ENCODE measurements around the gene MYO1E.
A peak's percentile ranks its signal among the peaks of the same experiment; 100 is the strongest.

The MYO1E gene

GRCh38 chr15:59291213-59291549, 81.5 kb downstream of the MYO1E start:
- Histone ChIP-seq H3K27ac (ENCODE audit: insufficient read depth in 1 of 2, low read depth in 1 of 2, low read length in 2 of 2, poor library complexity in 1 of 2, severe bottlenecking in 2 of 2) (no peak overlapping the region), H3K4me1 (ENCODE audit: control extremely low read depth in 1 of 4, control insufficient read depth in 4 of 4, insufficient read depth in 4 of 4, low read length in 3 of 4) (peaks cover 5 to 43% (median 21%) of the 10 kb centered on the region in 4 experiments), H3K9me3 (ENCODE audit: control extremely low read depth in 1 of 5, control insufficient read depth in 4 of 5, insufficient read depth in 2 of 5, low read depth in 1 of 5, low read length in 4 of 5) (no peaks in the 10 kb centered on the region), H3K27me3 (replicated peaks in 2 of 5; ENCODE audit: control insufficient read depth in 4 of 5, insufficient read depth in 5 of 5, low read length in 4 of 5) (no peaks in the 10 kb centered on the region), H3K36me3 (ENCODE audit: control insufficient read depth in 4 of 4, insufficient read depth in 4 of 4, low read length in 3 of 4) (no peaks in the 10 kb centered on the region), H3K4me3 (ENCODE audit: control insufficient read depth in 1 of 7, extremely low read depth in 1 of 7, insufficient read depth in 4 of 7, low read depth in 2 of 7, low read length in 6 of 7) (peak overlapping the region in 1 of 7 experiments; percentile 6)
- CTCF ChIA-PET: interaction anchor here (0.7 kb wide), 1 partner anchor 18 kb away, joined by 3 read pairs; no protein-coding TSS in a partner anchor
- 80% methylated on average over 1 of the region's 3 CpGs for WGBS (ENCODE audit: insufficient coverage)
- POLR2A ChIA-PET: no interaction called here
- DNase-seq: no peak

GRCh38 chr15:59290295-59291212, 82.1 kb downstream of the MYO1E start:
- Histone ChIP-seq H3K4me3 (ENCODE audit: control insufficient read depth in 1 of 7, extremely low read depth in 1 of 7, insufficient read depth in 4 of 7, low read depth in 2 of 7, low read length in 6 of 7) (peak overlapping the region in 1 of 7 experiments; percentile 6), H3K27ac (ENCODE audit: insufficient read depth in 1 of 2, low read depth in 1 of 2, low read length in 2 of 2, poor library complexity in 1 of 2, severe bottlenecking in 2 of 2) (no peak overlapping the region), H3K27me3 (replicated peaks in 2 of 5; ENCODE audit: control insufficient read depth in 4 of 5, insufficient read depth in 5 of 5, low read length in 4 of 5) (no peaks in the 10 kb centered on the region), H3K4me1 (ENCODE audit: control extremely low read depth in 1 of 4, control insufficient read depth in 4 of 4, insufficient read depth in 4 of 4, low read length in 3 of 4) (peaks cover 0 to 37% (median 15%) of the 10 kb centered on the region in 4 experiments), H3K9me3 (ENCODE audit: control extremely low read depth in 1 of 5, control insufficient read depth in 4 of 5, insufficient read depth in 2 of 5, low read depth in 1 of 5, low read length in 4 of 5) (no peaks in the 10 kb centered on the region), H3K36me3 (ENCODE audit: control insufficient read depth in 4 of 4, insufficient read depth in 4 of 4, low read length in 3 of 4) (no peaks in the 10 kb centered on the region)
- ChIA-PET CTCF (no interaction called here), POLR2A (no interaction called here)
- WGBS (ENCODE audit: insufficient coverage): 75% methylated on average over 9 of the region's 11 CpGs
- DNase-seq: peak; percentile 9 to 86 (median 68)

- no peaks in the 10 kb centered on the region for H3K9me3 ChIP-seq (ENCODE audit: control extremely low read depth in 1 of 5, control insufficient read depth in 4 of 5, insufficient read depth in 2 of 5, low read depth in 1 of 5, low read length in 4 of 5)
- POLR2A ChIA-PET: no interaction called here
- no peak for DNase-seq
- no peaks in the 10 kb centered on the region for H3K36me3 ChIP-seq (ENCODE audit: control insufficient read depth in 4 of 4, insufficient read depth in 4 of 4, low read length in 3 of 4)
- H3K4me1 ChIP-seq (ENCODE audit: control extremely low read depth in 1 of 4, control insufficient read depth in 4 of 4, insufficient read depth in 4 of 4, low read length in 3 of 4): peaks cover 0 to 27% (median 11%) of the 10 kb centered on the region in 4 experiments
- H3K27me3 ChIP-seq (replicated peaks in 2 of 5; ENCODE audit: control insufficient read depth in 4 of 5, insufficient read depth in 5 of 5, low read length in 4 of 5): no peaks in the 10 kb centered on the region
- CTCF ChIA-PET: no interaction called here
- no peak overlapping the region for H3K27ac ChIP-seq (ENCODE audit: insufficient read depth in 1 of 2, low read depth in 1 of 2, low read length in 2 of 2, poor library complexity in 1 of 2, severe bottlenecking in 2 of 2)
- H3K4me3 ChIP-seq (ENCODE audit: control insufficient read depth in 1 of 7, extremely low read depth in 1 of 7, insufficient read depth in 4 of 7, low read depth in 2 of 7, low read length in 6 of 7): no peak overlapping the region
Measured at GRCh38 chr15:59289574-59289973, 83.1 kb downstream of the MYO1E start.

GRCh38 chr15:59283717-59284391, 88.8 kb downstream of the MYO1E start:
- peaks cover 0 to 13% (median under 1%) of the 10 kb centered on the region in 4 experiments for H3K4me1 ChIP-seq (ENCODE audit: control extremely low read depth in 1 of 4, control insufficient read depth in 4 of 4, insufficient read depth in 4 of 4, low read length in 3 of 4)
- ChIA-PET POLR2A (no interaction called here), CTCF (interaction anchor here (0.6 to 1.7 kb wide), 3 partner anchors 10 to 1082 kb away, joined by 3 to 5 read pairs (median 3); no protein-coding TSS in a partner anchor)
- 92% methylated on average over 5 of the region's 7 CpGs for WGBS (ENCODE audit: insufficient coverage)
- no peaks in the 10 kb centered on the region for H3K9me3 ChIP-seq (ENCODE audit: control extremely low read depth in 1 of 5, control insufficient read depth in 4 of 5, insufficient read depth in 2 of 5, low read depth in 1 of 5, low read length in 4 of 5)
- H3K27me3 ChIP-seq (replicated peaks in 2 of 5; ENCODE audit: control insufficient read depth in 4 of 5, insufficient read depth in 5 of 5, low read length in 4 of 5): no peaks in the 10 kb centered on the region
- no peaks in the 10 kb centered on the region for H3K36me3 ChIP-seq (ENCODE audit: control insufficient read depth in 4 of 4, insufficient read depth in 4 of 4, low read length in 3 of 4)
- no peak overlapping the region for H3K4me3 ChIP-seq (ENCODE audit: control insufficient read depth in 1 of 7, extremely low read depth in 1 of 7, insufficient read depth in 4 of 7, low read depth in 2 of 7, low read length in 6 of 7)
- no peak for DNase-seq
- no peak overlapping the region for H3K27ac ChIP-seq (ENCODE audit: insufficient read depth in 1 of 2, low read depth in 1 of 2, low read length in 2 of 2, poor library complexity in 1 of 2, severe bottlenecking in 2 of 2)

DNA sequence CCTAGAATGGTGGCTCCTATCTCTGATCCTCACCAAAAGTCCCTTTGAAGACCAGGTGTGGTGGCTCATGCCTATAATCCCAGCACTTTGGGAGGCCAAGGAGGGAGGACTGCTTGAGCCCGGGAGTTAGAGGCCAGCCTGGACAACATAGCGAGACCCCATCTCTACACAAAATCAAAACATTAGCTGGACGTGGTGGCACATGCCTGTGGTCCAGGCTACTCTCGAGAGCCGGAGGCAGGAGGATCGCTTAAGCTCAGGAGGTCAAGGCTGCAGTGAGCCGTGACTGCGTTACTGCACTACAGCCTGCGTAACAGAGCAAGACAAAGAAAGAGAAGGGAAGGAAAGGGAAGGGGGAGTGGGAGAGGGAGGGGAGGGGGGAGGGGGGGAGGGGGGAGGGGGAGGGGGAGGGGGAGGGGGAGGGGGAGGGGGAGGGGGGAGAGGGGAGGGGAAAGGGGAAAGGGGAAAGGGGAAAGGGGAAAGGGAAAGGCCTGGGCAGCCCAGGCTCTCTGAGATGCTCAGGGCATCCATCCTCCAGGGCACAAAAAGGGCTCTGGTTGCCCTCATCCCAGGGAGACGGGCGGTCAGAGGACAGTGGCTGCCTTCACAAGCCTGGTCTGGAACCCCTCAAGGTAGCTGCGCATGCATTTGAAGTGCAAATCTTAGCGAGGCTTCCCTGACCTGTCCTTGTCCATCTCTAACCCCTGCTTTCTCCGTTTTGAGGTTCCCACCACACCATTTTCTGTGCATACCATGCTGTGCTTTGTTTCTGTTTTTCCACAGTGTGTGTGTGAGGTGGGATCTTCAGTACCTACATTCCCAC, 89.9 kb downstream of the MYO1E start:
- H3K27ac ChIP-seq (ENCODE audit: insufficient read depth in 1 of 2, low read depth in 1 of 2, low read length in 2 of 2, poor library complexity in 1 of 2, severe bottlenecking in 2 of 2): no peak overlapping the region
- no peaks in the 10 kb centered on the region for H3K27me3 ChIP-seq (replicated peaks in 2 of 5; ENCODE audit: control insufficient read depth in 4 of 5, insufficient read depth in 5 of 5, low read length in 4 of 5)
- ChIA-PET POLR2A (no interaction called here), CTCF (interaction anchor here (0.6 to 1.7 kb wide), 2 partner anchors 9 to 126 kb away, joined by 3 to 5 read pairs; no protein-coding TSS in a partner anchor)
- 100% methylated on average over 2 of the region's 14 CpGs for WGBS (ENCODE audit: insufficient coverage)
- H3K9me3 ChIP-seq (ENCODE audit: control extremely low read depth in 1 of 5, control insufficient read depth in 4 of 5, insufficient read depth in 2 of 5, low read depth in 1 of 5, low read length in 4 of 5): no peaks in the 10 kb centered on the region
- no peaks in the 10 kb centered on the region for H3K36me3 ChIP-seq (ENCODE audit: control insufficient read depth in 4 of 4, insufficient read depth in 4 of 4, low read length in 3 of 4)
- H3K4me3 ChIP-seq (ENCODE audit: control insufficient read depth in 1 of 7, extremely low read depth in 1 of 7, insufficient read depth in 4 of 7, low read depth in 2 of 7, low read length in 6 of 7): no peak overlapping the region
- no peak for DNase-seq
- H3K4me1 ChIP-seq (ENCODE audit: control extremely low read depth in 1 of 4, control insufficient read depth in 4 of 4, insufficient read depth in 4 of 4, low read length in 3 of 4): peaks cover 0 to 13% (median under 1%) of the 10 kb centered on the region in 4 experiments

GRCh38 chr15:59281699-59282098, 91.0 kb downstream of the MYO1E start:
- Histone ChIP-seq H3K4me3 (ENCODE audit: control insufficient read depth in 1 of 7, extremely low read depth in 1 of 7, insufficient read depth in 4 of 7, low read depth in 2 of 7, low read length in 6 of 7) (no peak overlapping the region), H3K36me3 (ENCODE audit: control insufficient read depth in 4 of 4, insufficient read depth in 4 of 4, low read length in 3 of 4) (no peaks in the 10 kb centered on the region), H3K9me3 (ENCODE audit: control extremely low read depth in 1 of 5, control insufficient read depth in 4 of 5, insufficient read depth in 2 of 5, low read depth in 1 of 5, low read length in 4 of 5) (no peaks in the 10 kb centered on the region), H3K27me3 (replicated peaks in 2 of 5; ENCODE audit: control insufficient read depth in 4 of 5, insufficient read depth in 5 of 5, low read length in 4 of 5) (no peaks in the 10 kb centered on the region), H3K4me1 (ENCODE audit: control extremely low read depth in 1 of 4, control insufficient read depth in 4 of 4, insufficient read depth in 4 of 4, low read length in 3 of 4) (peaks cover 0 to 13% (median under 1%) of the 10 kb centered on the region in 4 experiments), H3K27ac (ENCODE audit: insufficient read depth in 1 of 2, low read depth in 1 of 2, low read length in 2 of 2, poor library complexity in 1 of 2, severe bottlenecking in 2 of 2) (no peak overlapping the region)
- POLR2A ChIA-PET: no interaction called here
- CTCF ChIA-PET: no interaction called here
- no peak for DNase-seq
- WGBS (ENCODE audit: insufficient coverage): 94% methylated on average over 5 of the region's 5 CpGs
